ENCODE data around the gene CMTM8.
A peak's percentile ranks its signal among the peaks of the same experiment; 100 is the strongest.

CMTM8 gene

GRCh38 chr3:32354362-32354778 lies 115.9 kb downstream of the CMTM8 start:
- Histone ChIP-seq H3K9ac (ENCODE audit: low read depth, low read length) (no peak overlapping the region), H3K4me3 (ENCODE audit: low read depth, low read length) (no peak overlapping the region), H3K27me3 (ENCODE audit: control insufficient read depth, insufficient read depth, low read length) (no peaks in the 10 kb centered on the region), H3K9me3 (ENCODE audit: control insufficient read depth, insufficient read depth, low read length) (no peaks in the 10 kb centered on the region), H3K36me3 (ENCODE audit: control insufficient read depth, insufficient read depth, low read length) (no peaks in the 10 kb centered on the region), H3K4me1 (ENCODE audit: control insufficient read depth, insufficient read depth, low read length) (peaks cover 4% of the 10 kb centered on the region)

DNA sequence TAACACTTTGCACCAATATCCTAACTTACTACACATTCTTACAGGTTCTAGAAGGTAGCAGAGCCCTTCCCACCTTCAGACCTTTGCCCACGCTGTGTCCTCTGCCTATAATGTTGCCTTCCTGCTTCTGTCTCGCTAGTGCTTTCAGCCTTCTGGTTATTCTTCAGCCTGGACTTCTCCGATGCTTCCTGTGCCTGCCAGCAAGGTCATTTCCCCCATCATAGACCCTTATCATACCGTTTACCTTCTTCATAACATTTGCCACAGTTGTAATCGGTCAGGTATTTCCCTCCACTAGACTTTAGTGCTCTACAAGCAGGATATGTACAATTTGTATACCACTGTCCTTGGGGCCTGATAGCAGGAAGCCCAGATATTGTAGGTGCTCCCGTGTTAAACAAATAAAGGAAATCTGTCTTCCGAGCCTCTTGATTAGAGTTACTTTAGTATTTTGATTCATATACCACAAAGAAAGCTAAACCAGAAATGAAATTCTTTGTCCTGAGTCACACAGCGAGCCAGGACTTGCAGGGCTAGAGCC lies 117.3 kb downstream of the CMTM8 start:
- Histone ChIP-seq H3K4me1 (ENCODE audit: control insufficient read depth, insufficient read depth, low read length) (peaks cover 2% of the 10 kb centered on the region), H3K9me3 (ENCODE audit: control insufficient read depth, insufficient read depth, low read length) (no peaks in the 10 kb centered on the region), H3K36me3 (ENCODE audit: control insufficient read depth, insufficient read depth, low read length) (no peaks in the 10 kb centered on the region), H3K27me3 (ENCODE audit: control insufficient read depth, insufficient read depth, low read length) (no peaks in the 10 kb centered on the region), H3K9ac (ENCODE audit: low read depth, low read length) (no peak overlapping the region), H3K4me3 (ENCODE audit: low read depth, low read length) (no peak overlapping the region)

DNA sequence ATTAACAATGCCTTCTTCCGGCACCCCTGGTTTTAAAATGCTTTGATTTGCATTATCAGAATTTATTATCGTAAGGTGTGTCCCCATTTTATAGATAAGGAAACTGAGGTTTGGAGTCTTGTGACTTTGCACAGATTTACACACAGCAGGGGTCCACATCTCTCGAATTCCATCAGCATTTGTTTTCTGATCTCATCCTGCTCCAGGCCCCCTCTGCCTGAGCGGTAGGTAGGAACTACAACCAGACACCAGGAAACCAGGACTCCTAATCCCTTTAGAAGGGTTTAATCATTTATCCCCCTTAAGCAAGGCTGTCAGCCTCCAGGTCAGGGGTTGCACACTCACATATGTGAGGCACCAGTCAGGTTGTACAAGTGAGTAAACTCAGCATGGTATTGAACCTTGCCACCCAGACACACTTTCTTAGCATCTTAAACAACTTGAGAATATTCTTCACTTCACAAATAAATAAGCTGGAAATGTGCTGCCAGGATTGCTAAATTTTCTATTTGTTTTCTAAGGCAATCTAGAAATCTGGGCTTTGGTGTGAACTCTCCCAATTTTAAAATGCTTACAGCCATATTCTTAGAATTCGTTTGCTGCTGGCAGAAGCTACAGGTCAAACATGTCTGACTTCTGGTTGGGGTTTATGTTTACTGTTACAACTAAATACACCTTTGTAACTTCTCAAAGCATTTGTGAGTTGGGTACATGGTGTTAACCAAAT lies 121.4 kb downstream of the CMTM8 start:
- H3K4me1 ChIP-seq (ENCODE audit: control insufficient read depth, insufficient read depth, low read length), result peaks cover 2% of the 10 kb centered on the region
- H3K4me3 ChIP-seq (ENCODE audit: low read depth, low read length), result no peak overlapping the region
- H3K9ac ChIP-seq (ENCODE audit: low read depth, low read length), result no peak overlapping the region
- H3K9me3 ChIP-seq (ENCODE audit: control insufficient read depth, insufficient read depth, low read length), result no peaks in the 10 kb centered on the region
- no peaks in the 10 kb centered on the region for H3K27me3 ChIP-seq (ENCODE audit: control insufficient read depth, insufficient read depth, low read length)
- no peaks in the 10 kb centered on the region for H3K36me3 ChIP-seq (ENCODE audit: control insufficient read depth, insufficient read depth, low read length)

DNA sequence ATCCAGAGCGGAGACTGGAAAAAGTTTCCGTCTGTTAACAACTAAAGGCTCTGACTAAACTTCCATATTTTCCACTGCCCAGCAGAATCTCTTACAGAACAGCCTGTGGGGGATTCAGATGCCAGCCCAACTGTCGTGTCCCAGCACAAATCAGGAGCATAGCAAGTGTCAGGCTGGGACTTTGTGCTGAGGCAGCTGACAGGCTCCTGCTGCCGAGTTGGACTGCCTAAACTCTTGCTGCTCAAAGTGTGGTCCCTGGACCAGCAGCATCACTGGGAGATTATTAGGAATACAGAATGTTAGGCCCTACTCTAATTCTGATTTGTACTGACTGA lies 122.0 kb downstream of the CMTM8 start:
- Histone ChIP-seq H3K9me3 (ENCODE audit: control insufficient read depth, insufficient read depth, low read length) (no peaks in the 10 kb centered on the region), H3K27me3 (ENCODE audit: control insufficient read depth, insufficient read depth, low read length) (no peaks in the 10 kb centered on the region), H3K9ac (ENCODE audit: low read depth, low read length) (no peak overlapping the region), H3K4me1 (ENCODE audit: control insufficient read depth, insufficient read depth, low read length) (peaks cover 2% of the 10 kb centered on the region), H3K36me3 (ENCODE audit: control insufficient read depth, insufficient read depth, low read length) (no peaks in the 10 kb centered on the region), H3K4me3 (ENCODE audit: low read depth, low read length) (no peak overlapping the region)

DNA sequence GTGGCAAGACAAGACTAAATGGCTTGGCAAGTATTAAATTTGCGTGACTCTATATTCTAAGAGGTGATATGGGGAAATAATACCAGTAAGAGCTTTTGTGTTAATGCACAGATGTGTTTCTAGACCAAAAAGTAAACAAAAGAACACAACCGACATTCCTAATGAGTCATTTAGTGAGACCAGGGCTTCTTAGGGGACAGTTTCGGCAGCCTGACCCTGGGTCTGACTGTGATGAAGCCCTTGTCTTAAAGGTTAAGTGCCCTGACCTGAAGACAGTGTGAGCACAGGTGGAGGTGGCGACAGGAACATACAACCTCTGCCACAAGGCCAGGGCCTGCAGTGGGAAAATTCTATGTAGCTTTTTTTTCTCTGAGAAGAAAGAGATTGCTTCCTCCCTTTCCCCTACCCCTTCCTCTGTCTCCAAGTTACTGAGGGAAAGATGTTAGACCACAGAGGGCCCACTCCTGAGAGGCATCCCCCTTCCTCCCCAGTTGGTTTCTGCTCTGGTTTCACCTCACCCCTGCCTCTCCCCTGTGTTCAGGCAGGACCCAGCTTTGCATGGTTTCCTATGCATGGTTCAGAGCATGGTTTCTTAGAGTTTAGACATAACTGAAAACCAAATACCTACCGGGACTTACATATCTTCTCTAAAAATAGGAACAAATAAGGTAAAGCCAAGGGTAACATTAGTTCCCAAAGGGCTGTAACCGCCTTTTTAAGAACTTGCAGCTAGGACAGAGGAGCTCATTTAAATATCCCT lies 128.3 kb downstream of the CMTM8 start:
- H3K36me3 ChIP-seq (ENCODE audit: control insufficient read depth, insufficient read depth, low read length), result no peaks in the 10 kb centered on the region
- H3K27me3 ChIP-seq (ENCODE audit: control insufficient read depth, insufficient read depth, low read length), result no peaks in the 10 kb centered on the region
- H3K9me3 ChIP-seq (ENCODE audit: control insufficient read depth, insufficient read depth, low read length), result no peaks in the 10 kb centered on the region
- peaks cover 6% of the 10 kb centered on the region for H3K4me1 ChIP-seq (ENCODE audit: control insufficient read depth, insufficient read depth, low read length)
- peak overlapping the region; percentile 37 for H3K9ac ChIP-seq (ENCODE audit: low read depth, low read length)
- no peak overlapping the region for H3K4me3 ChIP-seq (ENCODE audit: low read depth, low read length)

DNA sequence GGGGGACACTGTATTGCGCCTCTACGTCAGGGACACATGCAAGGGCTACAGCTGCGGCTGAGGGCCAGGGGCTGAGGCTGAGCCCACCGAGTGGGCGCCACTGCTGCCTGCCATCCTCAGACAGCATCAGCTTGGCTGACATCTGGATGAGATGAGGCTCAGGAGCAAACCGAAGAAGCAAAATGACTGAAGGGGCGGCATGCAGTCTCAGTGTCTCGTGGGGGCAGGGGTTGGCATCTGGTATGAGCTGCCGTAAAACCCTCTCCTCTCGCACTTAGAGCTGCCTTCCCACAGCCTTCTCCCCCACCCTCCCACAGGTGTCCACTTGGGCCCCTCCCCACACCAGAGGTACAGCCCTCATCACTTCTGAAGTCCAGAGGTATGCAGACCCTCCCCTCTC lies 129.0 kb downstream of the CMTM8 start:
- no peak overlapping the region for H3K4me3 ChIP-seq (ENCODE audit: low read depth, low read length)
- H3K36me3 ChIP-seq (ENCODE audit: control insufficient read depth, insufficient read depth, low read length), result no peaks in the 10 kb centered on the region
- H3K9ac ChIP-seq (ENCODE audit: low read depth, low read length), result peak overlapping the region; percentile 37
- no peaks in the 10 kb centered on the region for H3K27me3 ChIP-seq (ENCODE audit: control insufficient read depth, insufficient read depth, low read length)
- peaks cover 6% of the 10 kb centered on the region for H3K4me1 ChIP-seq (ENCODE audit: control insufficient read depth, insufficient read depth, low read length)
- H3K9me3 ChIP-seq (ENCODE audit: control insufficient read depth, insufficient read depth, low read length), result no peaks in the 10 kb centered on the region

DNA sequence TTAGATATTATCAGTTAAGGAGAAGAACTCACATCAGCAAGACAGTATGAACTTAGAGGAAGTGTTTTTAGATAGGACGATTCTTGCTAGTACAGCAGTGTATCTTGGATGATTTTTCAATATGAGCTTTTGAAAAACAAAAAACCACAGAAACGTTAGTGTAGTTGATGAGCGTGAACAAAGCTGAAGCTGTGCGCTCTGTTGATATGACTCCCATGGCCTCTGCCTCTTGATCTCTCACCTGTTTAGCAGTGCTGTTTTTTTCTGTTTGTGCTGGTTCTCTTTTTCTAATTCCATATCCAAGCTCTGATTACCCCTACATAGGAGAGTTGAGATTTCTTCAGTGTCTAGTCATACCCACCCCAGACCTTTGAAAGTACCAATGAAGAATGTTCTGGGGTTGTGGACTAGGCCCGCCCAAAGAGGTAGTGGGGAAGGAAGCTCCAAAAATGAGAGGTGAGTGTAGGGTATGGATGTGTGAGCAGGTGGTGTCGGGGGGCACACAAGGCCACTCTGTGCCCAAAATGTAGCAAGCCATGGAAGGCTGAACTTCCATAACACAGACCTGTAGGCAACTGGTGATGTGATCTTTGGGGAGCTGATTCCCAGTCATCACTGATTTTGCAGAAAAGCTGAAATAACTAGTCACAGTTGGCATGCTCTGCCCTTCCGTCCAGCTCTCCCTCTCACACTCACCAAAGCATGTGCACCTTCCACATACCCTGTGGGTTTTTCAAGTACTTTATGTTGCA lies 133.2 kb downstream of the CMTM8 start:
- H3K4me3 ChIP-seq (ENCODE audit: low read depth, low read length), result no peak overlapping the region
- no peaks in the 10 kb centered on the region for H3K9me3 ChIP-seq (ENCODE audit: control insufficient read depth, insufficient read depth, low read length)
- peaks cover 9% of the 10 kb centered on the region for H3K4me1 ChIP-seq (ENCODE audit: control insufficient read depth, insufficient read depth, low read length)
- no peaks in the 10 kb centered on the region for H3K36me3 ChIP-seq (ENCODE audit: control insufficient read depth, insufficient read depth, low read length)
- no peaks in the 10 kb centered on the region for H3K27me3 ChIP-seq (ENCODE audit: control insufficient read depth, insufficient read depth, low read length)
- no peak overlapping the region for H3K9ac ChIP-seq (ENCODE audit: low read depth, low read length)

DNA sequence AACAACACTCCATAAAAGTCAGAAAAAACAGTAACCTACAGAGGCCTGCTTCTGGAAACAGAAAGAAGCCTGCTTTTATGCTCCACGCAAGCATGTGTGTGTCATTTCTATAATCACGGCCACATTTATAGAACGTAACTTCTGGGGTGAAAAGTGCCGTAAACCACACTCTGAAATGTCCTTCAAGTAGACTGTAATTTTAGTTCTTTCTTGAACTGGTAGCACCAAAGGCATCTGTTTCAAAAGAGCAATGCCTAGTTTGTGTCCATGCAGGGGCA lies 133.7 kb downstream of the CMTM8 start:
- Histone ChIP-seq H3K27me3 (ENCODE audit: control insufficient read depth, insufficient read depth, low read length) (no peaks in the 10 kb centered on the region), H3K36me3 (ENCODE audit: control insufficient read depth, insufficient read depth, low read length) (no peaks in the 10 kb centered on the region), H3K4me3 (ENCODE audit: low read depth, low read length) (no peak overlapping the region), H3K9me3 (ENCODE audit: control insufficient read depth, insufficient read depth, low read length) (no peaks in the 10 kb centered on the region), H3K9ac (ENCODE audit: low read depth, low read length) (no peak overlapping the region), H3K4me1 (ENCODE audit: control insufficient read depth, insufficient read depth, low read length) (peaks cover 7% of the 10 kb centered on the region)

- H3K4me3 ChIP-seq (ENCODE audit: low read depth, low read length), result no peak overlapping the region
- no peaks in the 10 kb centered on the region for H3K9me3 ChIP-seq (ENCODE audit: control insufficient read depth, insufficient read depth, low read length)
- H3K4me1 ChIP-seq (ENCODE audit: control insufficient read depth, insufficient read depth, low read length), result peaks cover 3% of the 10 kb centered on the region
- no peak overlapping the region for H3K9ac ChIP-seq (ENCODE audit: low read depth, low read length)
- no peaks in the 10 kb centered on the region for H3K27me3 ChIP-seq (ENCODE audit: control insufficient read depth, insufficient read depth, low read length)
- H3K36me3 ChIP-seq (ENCODE audit: control insufficient read depth, insufficient read depth, low read length), result no peaks in the 10 kb centered on the region
Measured at GRCh38 chr3:32373276-32373675, 134.8 kb downstream of the CMTM8 start.

GRCh38 chr3:32373844-32374243 lies 135.4 kb downstream of the CMTM8 start:
- no peak overlapping the region for H3K9ac ChIP-seq (ENCODE audit: low read depth, low read length)
- no peaks in the 10 kb centered on the region for H3K36me3 ChIP-seq (ENCODE audit: control insufficient read depth, insufficient read depth, low read length)
- no peak overlapping the region for H3K4me3 ChIP-seq (ENCODE audit: low read depth, low read length)
- no peaks in the 10 kb centered on the region for H3K9me3 ChIP-seq (ENCODE audit: control insufficient read depth, insufficient read depth, low read length)
- peaks cover 3% of the 10 kb centered on the region for H3K4me1 ChIP-seq (ENCODE audit: control insufficient read depth, insufficient read depth, low read length)
- no peaks in the 10 kb centered on the region for H3K27me3 ChIP-seq (ENCODE audit: control insufficient read depth, insufficient read depth, low read length)

DNA sequence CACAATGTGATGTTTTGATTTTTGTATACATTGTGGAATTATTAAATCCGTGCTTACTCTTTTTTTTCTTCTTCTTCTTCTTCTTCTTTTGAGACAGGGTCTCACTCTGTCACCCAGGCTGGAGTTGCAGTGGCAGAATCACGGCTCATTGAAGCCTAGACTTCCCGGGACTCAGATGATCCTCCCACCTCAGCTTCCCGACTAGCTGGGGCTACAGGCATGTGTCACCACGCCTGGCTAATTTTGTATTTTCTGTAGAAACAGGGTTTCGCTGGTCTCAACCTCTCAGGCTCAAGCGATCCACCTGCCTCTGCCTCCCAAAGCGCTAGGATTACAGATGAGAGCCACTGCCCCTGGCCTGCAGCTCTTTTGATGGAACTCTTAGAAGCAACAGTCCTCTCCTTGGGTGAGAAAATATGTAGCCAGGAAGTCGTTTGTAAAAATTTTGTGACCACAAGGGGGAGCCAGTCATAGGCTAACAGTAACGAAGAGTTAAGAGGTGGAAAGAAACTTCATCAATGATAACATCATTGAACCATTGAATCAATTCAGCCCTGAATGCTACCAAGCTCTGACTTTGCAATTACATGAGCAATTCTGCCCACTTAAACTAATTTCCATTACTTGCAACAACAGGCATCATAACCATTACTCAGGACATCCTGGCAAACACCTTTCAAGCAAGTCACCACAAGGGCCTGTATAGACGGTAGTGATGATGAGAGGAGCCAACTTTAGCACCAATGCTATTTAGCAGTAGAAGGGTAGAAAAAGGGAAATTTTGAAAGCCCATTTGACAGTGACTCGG lies 136.5 kb downstream of the CMTM8 start:
- no peaks in the 10 kb centered on the region for H3K9me3 ChIP-seq (ENCODE audit: control insufficient read depth, insufficient read depth, low read length)
- H3K4me1 ChIP-seq (ENCODE audit: control insufficient read depth, insufficient read depth, low read length), result peaks cover 3% of the 10 kb centered on the region
- no peaks in the 10 kb centered on the region for H3K36me3 ChIP-seq (ENCODE audit: control insufficient read depth, insufficient read depth, low read length)
- H3K4me3 ChIP-seq (ENCODE audit: low read depth, low read length), result no peak overlapping the region
- H3K27me3 ChIP-seq (ENCODE audit: control insufficient read depth, insufficient read depth, low read length), result no peaks in the 10 kb centered on the region
- no peak overlapping the region for H3K9ac ChIP-seq (ENCODE audit: low read depth, low read length)
